ENCODE results near the gene PFDN6.
"Not testable (repeated sequence)": the region's sequence is repeated elsewhere in the genome, so short reads cannot be mapped to it uniquely, and the experiment has no call there.

Gene PFDN6

DNA sequence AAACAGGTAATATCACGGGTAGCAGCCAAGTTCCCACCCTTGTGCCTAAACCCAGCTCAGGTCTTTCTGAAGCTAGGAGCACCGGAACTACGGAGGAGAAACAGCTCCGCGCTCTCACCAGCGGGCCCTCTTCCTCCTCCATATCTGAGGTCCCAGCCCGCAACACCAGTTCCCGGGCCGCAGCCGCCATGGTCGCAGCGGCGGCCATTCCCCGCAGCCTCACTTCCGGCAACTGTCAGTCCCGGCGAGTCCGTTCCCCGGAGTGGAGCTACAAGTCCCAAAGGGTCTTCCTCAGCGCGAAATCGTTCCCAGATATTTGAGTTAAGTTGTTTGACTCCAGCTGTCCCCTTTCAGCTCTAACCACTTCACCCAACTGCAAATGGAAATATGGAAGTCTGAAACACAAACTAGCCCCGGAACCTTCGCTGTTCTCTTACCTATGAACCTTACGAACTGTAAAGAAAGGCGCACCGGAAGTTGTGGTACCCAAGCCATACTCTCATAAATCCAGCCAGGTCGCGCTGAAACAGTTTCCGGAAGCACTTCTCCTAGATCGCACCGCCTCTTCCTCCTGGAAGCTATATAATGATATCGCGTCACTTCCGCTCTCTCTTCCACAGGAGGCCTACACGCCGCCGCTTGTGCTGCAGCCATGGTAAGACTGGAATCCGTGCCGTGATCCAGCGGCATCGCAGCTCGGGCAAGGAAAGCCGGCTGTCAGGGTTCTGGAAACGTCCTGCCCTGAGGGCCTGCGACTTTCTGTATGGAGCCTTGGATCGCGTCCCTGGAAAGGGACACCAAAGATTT is 17.7 kb upstream of the PFDN6 start, which contains the start of the genes RPS18 and VPS52:
RPS18 (plus strand) TSS at position 608 of the 807 bp plus-strand sequence; CDS start at position 653, 45 bp downstream.
VPS52 (minus strand) TSS at position 409 of the 807 bp plus-strand sequence; CDS start at position 208, 201 bp downstream.
- H4K20me1 ChIP-seq: peaks cover 35 to 47% (median 42%) of the 10 kb centered on the region in 11 experiments; a peak in 21 of 22 replicates
- peak within 1 kb of the TSS; percentile 91 to 99 (median 95) for H3K9ac ChIP-seq
- peak within 1 kb of the TSS; percentile 74 to 92 (median 88) for H3K4me3 ChIP-seq
- peak within 1 kb of the TSS; percentile 92 to 99 (median 98) for H3K27ac ChIP-seq
- no peak for TF ChIP-seq Cebpa-rat (IDR thresholded peaks at IDR 0.05)
- H3K27me3 ChIP-seq: no peaks in the 10 kb centered on the region
- H3K36me3 ChIP-seq: peaks cover 74 to 81% (median 76%) of the 10 kb centered on the region in 11 experiments
- no peaks in the 10 kb centered on the region for H3K9me3 ChIP-seq (replicated peaks in 1 of 11)
- peaks cover 52 to 83% (median 57%) of the 10 kb centered on the region in 10 experiments for H3K4me1 ChIP-seq
- peak within 1 kb of the TSS; percentile 95 to 99 (median 97) for H3K4me2 ChIP-seq

DNA sequence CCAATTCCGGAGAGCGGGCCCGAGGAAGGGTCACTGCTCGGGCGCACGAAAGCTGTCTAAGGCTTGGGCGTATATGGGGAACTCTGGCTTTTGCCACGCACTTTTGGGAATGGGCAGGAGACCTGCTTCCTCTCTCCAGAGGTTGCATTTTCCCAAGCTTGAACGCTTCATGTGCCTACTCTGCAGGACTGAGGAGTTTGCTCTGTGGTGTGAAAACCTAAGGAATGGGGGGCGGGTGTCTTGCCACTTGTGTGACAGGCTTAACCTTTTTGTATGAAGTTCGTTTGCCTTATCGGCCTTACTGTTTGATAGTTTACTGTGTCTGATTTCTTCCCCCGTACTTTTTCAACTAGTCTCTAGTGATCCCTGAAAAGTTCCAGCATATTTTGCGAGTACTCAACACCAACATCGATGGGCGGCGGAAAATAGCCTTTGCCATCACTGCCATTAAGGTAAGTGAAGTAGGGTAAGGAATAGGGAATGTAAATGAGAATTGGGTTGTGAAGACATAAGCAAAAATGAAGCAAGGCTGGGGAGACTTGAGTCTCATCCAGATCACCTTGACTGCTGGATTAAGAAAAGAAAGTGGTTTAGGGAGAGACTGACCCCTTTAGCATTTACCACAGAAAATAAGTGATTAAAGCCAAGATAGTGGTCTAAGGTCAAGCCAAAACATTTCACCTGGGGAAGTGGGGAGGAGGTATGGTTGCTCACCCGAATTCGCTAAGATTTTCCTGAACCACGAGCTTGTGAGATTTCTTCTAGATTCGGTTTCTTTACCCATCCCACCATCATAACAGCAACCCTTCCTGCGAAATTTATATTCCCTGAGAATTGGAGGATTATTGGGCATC is 16.9 kb upstream of the PFDN6 start:
- peak overlapping the region; percentile 74 to 92 (median 88) for H3K4me3 ChIP-seq
- H3K9ac ChIP-seq: peak overlapping the region; percentile 91 to 99 (median 95)
- peaks cover 65 to 73% (median 68%) of the 10 kb centered on the region in 11 experiments for H3K36me3 ChIP-seq
- no peak for TF ChIP-seq Cebpa-rat (IDR thresholded peaks at IDR 0.05)
- H3K27me3 ChIP-seq: no peaks in the 10 kb centered on the region
- peaks cover 54 to 74% (median 61%) of the 10 kb centered on the region in 10 experiments for H3K4me1 ChIP-seq
- H3K27ac ChIP-seq: peak overlapping the region; percentile 92 to 99 (median 98); a peak in 21 of 22 replicates
- H3K9me3 ChIP-seq (replicated peaks in 1 of 11): no peaks in the 10 kb centered on the region
- peaks cover 35 to 49% (median 44%) of the 10 kb centered on the region in 11 experiments; a peak in 21 of 22 replicates for H4K20me1 ChIP-seq
- H3K4me2 ChIP-seq: peak overlapping the region; percentile 90 to 99 (median 97)

DNA sequence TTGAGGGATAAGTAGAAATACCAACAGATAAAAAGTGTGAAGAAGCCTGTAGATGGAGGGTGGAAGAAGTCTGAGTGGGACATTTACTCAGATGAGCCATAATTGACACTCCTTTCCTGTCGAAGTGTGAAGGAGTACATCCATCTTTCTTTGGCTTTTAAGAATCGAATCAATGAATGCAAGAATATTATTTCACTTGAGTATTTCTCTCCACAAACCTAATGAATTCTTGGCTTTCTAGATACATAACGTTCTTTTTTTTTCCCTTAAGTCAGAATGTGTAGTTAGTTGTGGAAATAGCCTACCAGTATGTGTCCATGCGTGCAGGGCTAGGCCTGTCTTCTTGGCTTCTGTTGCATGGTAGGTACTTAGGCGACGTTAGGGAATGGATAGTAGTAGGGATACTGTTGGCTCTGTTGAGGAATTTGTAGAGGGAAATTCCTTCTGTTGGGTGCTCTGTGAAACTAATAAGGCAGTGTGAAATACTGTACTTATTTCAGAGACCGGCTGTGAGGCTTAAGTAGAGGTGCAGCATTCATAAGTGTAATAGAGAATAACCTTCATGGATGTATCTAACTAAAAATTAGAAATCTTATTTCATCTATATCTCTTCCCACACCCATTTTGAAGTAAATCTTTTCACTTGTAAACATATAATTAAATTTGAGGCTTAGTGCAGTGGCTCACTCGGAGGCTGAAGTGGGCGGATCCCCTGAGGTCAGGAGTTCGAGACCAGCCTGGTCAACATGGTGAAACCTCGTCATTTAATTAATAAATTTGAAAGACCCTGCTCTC is 16.1 kb upstream of the PFDN6 start:
- Histone ChIP-seq H3K4me2 (peak overlapping the region; percentile 90 to 99 (median 97)), H3K9ac (peak overlapping the region; percentile 91 to 99 (median 95)), H3K4me3 (peak overlapping the region; percentile 74 to 92 (median 88)), H3K4me1 (peaks cover 63 to 74% (median 66%) of the 10 kb centered on the region in 10 experiments), H3K36me3 (peaks cover 58 to 69% (median 62%) of the 10 kb centered on the region in 11 experiments), H4K20me1 (peaks cover 35 to 57% (median 49%) of the 10 kb centered on the region in 11 experiments; a peak in 21 of 22 replicates), H3K27me3 (no peaks in the 10 kb centered on the region), H3K9me3 (replicated peaks in 1 of 11) (no peaks in the 10 kb centered on the region), H3K27ac (peak overlapping the region; percentile 92 to 99 (median 98); a peak in 21 of 22 replicates)
- no peak for TF ChIP-seq Cebpa-rat (IDR thresholded peaks at IDR 0.05)

DNA sequence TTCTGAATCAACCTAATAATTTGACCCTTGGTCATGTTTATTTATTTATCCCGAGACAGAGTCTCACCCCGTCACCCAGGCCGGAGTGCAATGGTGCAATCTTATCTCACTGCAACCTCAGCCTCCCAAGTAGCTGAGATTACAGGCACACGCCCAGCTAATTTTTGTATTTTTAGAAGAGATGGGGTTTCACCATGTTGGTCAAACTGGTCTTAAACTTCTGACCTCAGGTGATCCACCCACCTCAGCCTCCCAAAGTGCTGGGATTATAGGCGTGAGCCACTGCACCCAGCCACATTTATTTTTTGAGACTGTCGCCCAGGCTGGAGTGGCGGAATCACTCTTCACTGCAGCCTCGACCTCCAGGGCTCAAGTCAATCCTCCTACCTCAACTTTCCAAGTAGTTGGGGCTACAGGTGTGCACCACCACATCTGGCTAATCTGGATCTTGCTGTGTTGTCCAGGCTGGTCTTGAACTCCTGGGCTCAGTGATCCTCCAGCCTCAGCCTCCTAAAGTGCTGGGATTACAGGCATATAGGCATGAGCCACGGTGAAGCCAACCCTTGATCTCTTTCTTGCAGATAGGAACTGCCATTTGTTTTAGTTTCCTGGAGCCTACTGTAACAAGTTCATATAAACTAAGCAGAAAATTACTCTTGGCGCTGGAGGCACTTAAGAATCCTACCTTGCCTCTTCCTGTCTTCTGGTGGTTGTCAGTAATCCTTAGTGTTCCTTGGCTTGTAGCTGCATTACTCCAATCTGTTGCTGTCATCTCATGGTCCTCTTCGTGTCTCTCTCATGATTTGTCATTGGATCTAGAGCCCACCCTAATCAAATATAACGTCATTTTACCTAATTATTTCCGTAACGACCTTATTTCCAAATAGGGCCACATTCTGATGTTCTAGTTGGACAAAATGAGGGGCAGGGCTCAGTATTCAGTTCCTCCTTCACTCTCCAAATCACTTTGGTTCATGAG is 15.2 kb upstream of the PFDN6 start:
- H3K4me1 ChIP-seq: peaks cover 72 to 80% (median 74%) of the 10 kb centered on the region in 10 experiments
- peak overlapping the region; percentile 90 to 99 (median 97) for H3K4me2 ChIP-seq
- no peak for TF ChIP-seq Cebpa-rat (IDR thresholded peaks at IDR 0.05)
- no peaks in the 10 kb centered on the region for H3K27me3 ChIP-seq
- H3K27ac ChIP-seq: peak overlapping the region in 10 of 11 experiments; percentile 23 to 99 (median 97); a peak in 17 of 22 replicates
- peak overlapping the region; percentile 91 to 99 (median 95) for H3K9ac ChIP-seq
- peaks cover 35 to 66% (median 57%) of the 10 kb centered on the region in 11 experiments; a peak in 21 of 22 replicates for H4K20me1 ChIP-seq
- H3K9me3 ChIP-seq (replicated peaks in 1 of 11): no peaks in the 10 kb centered on the region
- H3K4me3 ChIP-seq: peak overlapping the region; percentile 74 to 92 (median 88)
- peaks cover 56 to 69% (median 62%) of the 10 kb centered on the region in 11 experiments for H3K36me3 ChIP-seq

DNA sequence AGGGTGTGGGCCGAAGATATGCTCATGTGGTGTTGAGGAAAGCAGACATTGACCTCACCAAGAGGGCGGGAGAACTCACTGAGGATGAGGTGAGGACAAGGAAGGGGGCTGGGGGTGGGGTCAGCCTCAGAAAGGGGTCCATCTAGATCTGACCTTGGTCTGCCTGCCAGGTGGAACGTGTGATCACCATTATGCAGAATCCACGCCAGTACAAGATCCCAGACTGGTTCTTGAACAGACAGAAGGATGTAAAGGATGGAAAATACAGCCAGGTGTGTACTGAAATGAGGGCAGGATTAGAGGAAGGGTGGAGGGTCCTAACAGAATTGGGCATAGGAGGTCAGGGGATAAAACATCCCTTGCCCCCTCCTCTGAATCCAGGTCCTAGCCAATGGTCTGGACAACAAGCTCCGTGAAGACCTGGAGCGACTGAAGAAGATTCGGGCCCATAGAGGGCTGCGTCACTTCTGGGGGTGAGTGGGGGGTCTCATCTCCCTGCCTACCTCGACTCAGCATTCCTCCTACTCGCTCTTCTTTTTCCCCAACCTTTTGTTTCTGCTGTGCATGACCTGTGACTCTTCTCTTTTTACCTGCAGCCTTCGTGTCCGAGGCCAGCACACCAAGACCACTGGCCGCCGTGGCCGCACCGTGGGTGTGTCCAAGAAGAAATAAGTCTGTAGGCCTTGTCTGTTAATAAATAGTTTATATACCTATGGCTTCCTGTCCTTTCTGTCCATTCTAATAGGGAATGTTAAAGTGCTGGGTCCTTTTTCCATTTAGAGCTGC is 13.4 kb upstream of the PFDN6 start:
- H3K4me1 ChIP-seq: peaks cover 72 to 78% (median 75%) of the 10 kb centered on the region in 10 experiments
- peak overlapping the region; percentile 90 to 99 (median 97) for H3K4me2 ChIP-seq
- H3K27ac ChIP-seq: peak overlapping the region in 10 of 11 experiments; percentile 78 to 99 (median 86); a peak in 18 of 22 replicates
- H3K27me3 ChIP-seq; H3K9me3 ChIP-seq (replicated peaks in 1 of 11): not testable (repeated sequence)
- peak overlapping the region; percentile 91 to 99 (median 95) for H3K9ac ChIP-seq
- peaks cover 35 to 84% (median 75%) of the 10 kb centered on the region in 11 experiments; a peak in 21 of 22 replicates for H4K20me1 ChIP-seq
- H3K4me3 ChIP-seq: peak overlapping the region; percentile 69 to 92 (median 86)
- H3K36me3 ChIP-seq: peaks cover 58 to 76% (median 69%) of the 10 kb centered on the region in 11 experiments

DNA sequence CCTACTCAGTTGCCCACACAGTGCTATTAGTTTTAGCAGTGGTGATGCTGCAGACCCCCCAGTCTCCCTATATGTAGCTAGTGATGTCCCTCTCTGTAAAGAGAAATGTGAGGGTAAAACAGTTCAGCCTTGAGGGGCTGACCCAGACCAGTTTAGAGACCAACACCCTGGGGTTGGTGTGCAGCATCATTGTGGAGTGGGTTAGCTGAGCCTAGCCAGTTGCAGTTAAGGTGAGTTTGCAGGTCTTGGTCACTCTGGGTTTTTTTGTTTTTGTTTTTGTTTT is 12.9 kb upstream of the PFDN6 start:
- H3K27ac ChIP-seq: peak overlapping the region; percentile 78 to 99 (median 84)
- H3K4me2 ChIP-seq: peak overlapping the region; percentile 90 to 99 (median 97)
- H3K4me3 ChIP-seq: peak overlapping the region; percentile 69 to 92 (median 86)
- H3K4me1 ChIP-seq: peaks cover 71 to 82% (median 77%) of the 10 kb centered on the region in 10 experiments
- H3K9me3 ChIP-seq (replicated peaks in 1 of 11): no peaks in the 10 kb centered on the region
- peak overlapping the region; percentile 83 to 99 (median 95) for H3K9ac ChIP-seq
- no peaks in the 10 kb centered on the region for H3K27me3 ChIP-seq
- TF ChIP-seq Cebpa-rat (IDR thresholded peaks at IDR 0.05): no peak
- peaks cover 58 to 81% (median 74%) of the 10 kb centered on the region in 11 experiments for H3K36me3 ChIP-seq
- peaks cover 35 to 89% (median 79%) of the 10 kb centered on the region in 11 experiments; a peak in 21 of 22 replicates for H4K20me1 ChIP-seq

Measured in BLaER1 treated with 17β-estradiol and CSF1 and Interleukin-3, amounts not matched to agents 10 nM and 100 nM (cell line).